ENCODE results near the gene INTS14.

- no peak for TF ChIP-seq POLR2A (IDR thresholded peaks at IDR 0.05)
- no peak for TF ChIP-seq CTCF (IDR thresholded peaks at IDR 0.05)
Measured at GRCh38 chr15:65612616-65612946, 1.6 kb upstream of the INTS14 start.
